ENCODE measurements around the gene PSMD13. TPM values are rescaled to one million over a fixed set of nuclear protein-coding genes. Genes with fewer than 3 reads are reported as not detected.

The PSMD13 gene
- polyA plus RNA-seq, 6 donors from 2014 or later: 193 to 258 (median 215) TPM

DNA sequence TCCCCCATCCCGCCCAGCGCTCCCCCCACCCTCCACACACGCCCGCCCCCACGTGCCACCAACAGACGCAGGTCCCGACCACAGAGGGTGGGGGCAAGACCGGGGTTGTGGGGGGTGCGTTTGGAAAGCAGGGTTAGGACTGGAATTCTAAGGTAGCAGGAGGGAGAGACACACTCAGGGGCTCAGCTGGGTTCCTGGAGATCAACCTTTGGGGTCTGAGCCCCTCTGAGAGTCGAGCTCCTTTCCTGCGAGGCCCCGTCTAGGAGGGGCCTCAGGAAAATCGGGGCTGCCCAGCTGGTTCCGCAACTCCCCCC lies 52.6 kb downstream of the PSMD13 start:
- DNase-seq: no peak
- Mint-ChIP-seq H3K4me1 (peaks cover 15 to 27% (median 27%) of the 10 kb centered on the region in 3 donors), H3K4me3 (peak overlapping the region; percentile 76 to 91 (median 84)), H3K9me3 (no peaks in the 10 kb centered on the region), H3K27me3 (peaks cover 5 to 30% (median 15%) of the 10 kb centered on the region in 3 donors), H3K36me3 (peaks cover 0 to 10% of the 10 kb centered on the region in 2 donors), H3K27ac (peak overlapping the region in 5 of 6 donors; percentile 53 to 88 (median 79))
- peak; percentile 50 to 56 for ATAC-seq (ENCODE audit: low read depth in 2 of 2)

DNA sequence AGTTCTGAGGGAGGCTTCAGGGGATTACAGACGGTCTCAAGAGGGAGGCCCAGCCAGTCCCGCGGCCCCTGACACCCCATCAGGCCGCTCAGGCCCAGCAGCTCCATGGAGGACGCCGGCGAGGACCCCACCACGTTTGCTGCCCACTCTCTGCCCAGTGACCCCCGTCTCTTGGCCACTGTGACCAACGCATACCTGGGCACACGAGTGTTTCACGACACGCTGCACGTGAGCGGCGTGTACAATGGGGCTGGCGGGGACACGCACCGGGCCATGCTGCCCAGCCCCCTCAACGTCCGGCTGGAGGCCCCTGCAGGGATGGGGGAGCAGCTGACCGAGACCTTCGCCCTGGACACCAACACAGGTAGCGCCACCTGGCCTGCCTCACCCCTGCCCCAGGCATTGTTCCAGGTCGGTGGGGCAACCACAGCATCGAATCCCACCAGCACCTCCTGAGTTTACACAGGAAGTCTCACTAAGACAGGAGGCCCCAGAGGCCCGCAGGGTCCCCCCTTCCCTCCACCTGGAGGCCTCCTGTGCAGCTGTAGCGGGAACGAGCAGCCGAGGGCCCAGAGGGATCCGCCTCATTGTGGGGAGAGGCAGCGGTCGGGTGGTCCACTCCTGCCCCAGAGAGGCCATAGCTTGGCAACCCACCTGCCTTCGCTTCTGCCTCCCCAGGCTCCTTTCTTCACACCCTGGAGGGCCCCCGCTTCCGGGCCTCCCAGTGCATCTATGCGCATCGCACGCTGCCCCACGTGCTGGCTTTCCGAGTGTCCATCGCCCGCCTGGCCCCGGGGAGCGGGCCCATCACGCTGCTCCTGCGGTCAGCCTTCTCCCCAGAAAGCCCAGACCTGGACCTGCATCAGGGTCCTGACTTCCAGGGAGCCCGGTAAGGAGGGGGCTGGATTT lies 53.2 kb downstream of the PSMD13 start:
- peaks cover 5 to 27% (median 14%) of the 10 kb centered on the region in 3 donors for H3K27me3 Mint-ChIP-seq
- H3K4me1 Mint-ChIP-seq: peaks cover 15 to 27% (median 27%) of the 10 kb centered on the region in 3 donors
- DNase-seq (no peak), ATAC-seq (ENCODE audit: low read depth in 2 of 2) (no peak)
- H3K36me3 Mint-ChIP-seq: peaks cover 0 to 10% of the 10 kb centered on the region in 2 donors
- peak overlapping the region; percentile 53 to 88 (median 78) for H3K27ac Mint-ChIP-seq
- no peaks in the 10 kb centered on the region for H3K9me3 Mint-ChIP-seq
- peak overlapping the region; percentile 76 to 91 (median 84) for H3K4me3 Mint-ChIP-seq

DNA sequence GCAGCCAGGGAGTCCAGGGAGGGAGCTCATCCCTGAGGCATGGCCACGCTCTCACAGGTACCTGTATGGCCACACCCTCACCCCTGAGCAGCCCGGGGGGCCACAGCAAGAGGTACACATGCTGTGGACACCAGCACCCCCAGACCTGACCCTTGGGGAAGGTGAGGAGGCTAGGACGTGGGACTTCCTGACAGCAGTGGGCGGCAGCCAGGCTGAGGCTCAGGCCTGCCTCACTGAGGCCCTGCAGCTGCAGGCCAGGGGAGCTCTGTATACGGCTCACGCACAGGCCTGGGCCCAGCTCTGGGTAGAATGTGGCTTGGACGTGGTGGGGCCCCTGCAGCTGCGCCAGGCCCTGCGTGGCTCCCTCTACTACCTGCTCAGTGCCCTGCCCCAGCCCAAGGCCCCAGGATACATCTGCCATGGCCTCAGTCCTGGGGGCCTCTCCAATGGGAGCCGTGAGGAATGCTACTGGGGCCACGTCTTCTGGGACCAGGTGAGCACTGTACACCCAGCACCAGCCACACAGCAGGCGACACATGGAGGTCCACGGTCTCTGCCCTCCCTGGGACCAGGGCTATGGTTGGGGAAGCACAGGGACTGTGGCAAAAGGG lies 54.0 kb downstream of the PSMD13 start:
- H3K36me3 Mint-ChIP-seq: peaks cover 0 to 10% of the 10 kb centered on the region in 2 donors
- DNase-seq: no peak
- H3K27me3 Mint-ChIP-seq: peaks cover 2 to 20% (median 8%) of the 10 kb centered on the region in 3 donors
- peak overlapping the region; percentile 33 to 89 (median 78) for H3K4me3 Mint-ChIP-seq
- H3K27ac Mint-ChIP-seq: peak overlapping the region in 4 of 6 donors; percentile 49 to 83 (median 74)
- no peaks in the 10 kb centered on the region for H3K9me3 Mint-ChIP-seq
- H3K4me1 Mint-ChIP-seq: peaks cover 15 to 27% (median 27%) of the 10 kb centered on the region in 3 donors
- ATAC-seq (ENCODE audit: low read depth in 2 of 2): no peak

- Mint-ChIP-seq H3K27me3 (peaks cover 0 to 15% (median 8%) of the 10 kb centered on the region in 3 donors), H3K36me3 (peaks cover 0 to 10% of the 10 kb centered on the region in 2 donors), H3K4me3 (peak overlapping the region in 5 of 8 donors; percentile 10 to 76 (median 32)), H3K27ac (peak overlapping the region in 1 of 6 donors; percentile 49), H3K9me3 (no peaks in the 10 kb centered on the region), H3K4me1 (peaks cover 15 to 27% (median 27%) of the 10 kb centered on the region in 3 donors)
- no peak for ATAC-seq (ENCODE audit: low read depth in 2 of 2)
- DNase-seq: no peak
Observed at GRCh38 chr11:291281-292210, 54.8 kb downstream of the PSMD13 start.

GRCh38 chr11:292211-293121 lies 55.7 kb downstream of the PSMD13 start:
- ATAC-seq (ENCODE audit: low read depth in 2 of 2) (no peak), DNase-seq (no peak)
- Mint-ChIP-seq H3K27me3 (peaks cover 0 to 7% (median 5%) of the 10 kb centered on the region in 3 donors), H3K27ac (peak overlapping the region in 1 of 6 donors; percentile 66), H3K9me3 (no peaks in the 10 kb centered on the region), H3K4me1 (peaks cover 12 to 21% (median 20%) of the 10 kb centered on the region in 3 donors), H3K4me3 (peak overlapping the region in 1 of 8 donors; percentile 47), H3K36me3 (peaks cover 0 to 10% of the 10 kb centered on the region in 2 donors)

DNA sequence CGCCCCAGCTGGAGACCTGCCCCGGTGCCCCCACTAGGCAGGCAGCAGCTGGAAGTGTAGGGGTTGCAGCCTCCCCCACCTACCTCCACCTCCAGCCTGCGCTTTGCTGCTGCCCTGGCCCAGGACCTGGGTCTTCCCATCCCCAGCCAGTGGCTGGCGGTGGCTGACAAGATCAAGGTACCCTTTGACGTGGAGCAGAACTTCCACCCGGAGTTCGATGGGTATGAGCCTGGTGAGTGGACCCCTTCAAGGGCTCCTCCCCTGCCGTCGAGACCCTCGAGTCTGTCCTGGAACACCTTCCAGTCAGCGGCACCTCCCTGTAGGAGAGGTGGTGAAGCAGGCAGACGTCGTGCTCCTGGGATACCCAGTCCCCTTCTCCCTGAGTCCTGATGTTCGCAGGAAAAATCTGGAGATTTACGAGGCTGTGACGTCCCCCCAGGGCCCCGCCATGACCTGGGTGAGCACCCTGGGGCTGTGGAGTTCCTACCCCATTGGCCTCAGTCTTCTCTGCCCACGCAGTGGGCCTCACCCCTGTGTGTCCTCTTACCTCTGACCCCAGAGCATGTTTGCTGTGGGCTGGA lies 56.6 kb downstream of the PSMD13 start:
- H3K4me1 Mint-ChIP-seq: peaks cover 8 to 20% (median 12%) of the 10 kb centered on the region in 3 donors
- peaks cover 0 to 11% (median 7%) of the 10 kb centered on the region in 3 donors for H3K27me3 Mint-ChIP-seq
- no peak for DNase-seq
- no peak for ATAC-seq (ENCODE audit: low read depth in 2 of 2)
- no peak overlapping the region for H3K27ac Mint-ChIP-seq
- peak overlapping the region in 1 of 8 donors; percentile 47 for H3K4me3 Mint-ChIP-seq
- H3K36me3 Mint-ChIP-seq: peaks cover 0 to 10% of the 10 kb centered on the region in 2 donors
- H3K9me3 Mint-ChIP-seq: no peaks in the 10 kb centered on the region

DNA sequence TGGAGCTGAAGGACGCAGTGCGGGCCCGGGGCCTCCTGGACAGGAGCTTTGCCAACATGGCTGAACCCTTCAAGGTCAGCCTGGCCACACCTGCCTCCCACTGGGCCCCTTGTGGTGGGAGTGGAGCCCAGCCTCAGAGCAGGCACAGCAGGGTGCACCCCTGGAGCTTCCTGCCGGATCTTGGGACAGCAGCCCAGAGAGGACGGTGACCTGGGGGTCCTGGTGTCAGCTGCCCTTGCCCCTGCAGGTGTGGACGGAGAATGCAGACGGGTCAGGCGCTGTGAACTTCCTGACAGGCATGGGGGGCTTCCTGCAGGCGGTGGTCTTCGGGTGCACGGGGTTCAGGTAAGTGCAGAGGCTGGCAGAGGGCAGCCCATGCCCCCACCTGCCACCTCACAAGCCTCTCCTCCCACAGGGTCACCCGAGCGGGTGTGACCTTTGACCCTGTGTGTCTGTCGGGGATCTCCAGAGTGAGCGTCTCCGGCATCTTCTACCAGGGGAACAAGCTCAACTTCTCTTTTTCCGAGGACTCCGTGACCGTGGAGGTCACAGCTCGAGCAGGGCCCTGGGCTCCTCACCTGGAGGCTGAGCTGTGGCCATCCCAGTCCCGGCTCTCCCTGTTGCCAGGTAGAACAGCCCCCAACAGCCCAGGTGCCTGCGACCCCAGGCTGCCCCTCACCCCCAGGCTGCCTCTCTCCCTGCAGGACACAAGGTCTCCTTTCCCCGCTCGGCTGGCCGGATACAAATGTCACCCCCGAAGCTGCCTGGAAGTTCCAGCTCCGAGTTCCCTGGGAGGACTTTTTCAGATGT lies 57.3 kb downstream of the PSMD13 start:
- DNase-seq (no peak), ATAC-seq (ENCODE audit: low read depth in 2 of 2) (no peak)
- no peak overlapping the region for H3K4me3 Mint-ChIP-seq
- H3K27ac Mint-ChIP-seq: no peak overlapping the region
- H3K27me3 Mint-ChIP-seq: peaks cover 0 to 11% (median 7%) of the 10 kb centered on the region in 3 donors
- peaks cover 0 to 10% of the 10 kb centered on the region in 2 donors for H3K36me3 Mint-ChIP-seq
- H3K4me1 Mint-ChIP-seq: peaks cover 8 to 20% (median 12%) of the 10 kb centered on the region in 3 donors
- H3K9me3 Mint-ChIP-seq: no peaks in the 10 kb centered on the region

DNA sequence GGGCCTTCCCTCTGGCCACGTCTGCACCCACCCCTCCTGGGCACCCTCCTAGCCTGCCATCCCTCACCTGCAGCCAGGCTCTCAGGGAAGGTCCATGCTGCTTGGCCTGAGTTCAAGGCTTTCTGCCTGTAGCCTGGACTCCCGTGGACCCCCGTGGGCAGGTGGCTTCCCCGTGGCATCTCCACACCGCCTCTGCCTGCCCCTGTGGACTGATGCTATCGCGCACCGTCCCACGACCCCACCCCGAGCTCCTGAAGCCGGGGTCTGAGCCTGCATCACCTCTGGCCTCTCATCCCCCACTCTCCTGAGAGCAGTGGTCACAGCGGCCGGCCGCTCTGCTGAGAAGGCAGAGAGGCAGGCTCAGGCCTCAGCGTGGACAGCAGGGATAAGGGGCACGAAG lies 58.0 kb downstream of the PSMD13 start:
- Mint-ChIP-seq H3K27ac (no peak overlapping the region), H3K36me3 (peaks cover 0 to 10% of the 10 kb centered on the region in 2 donors), H3K27me3 (peaks cover 0 to 11% (median 7%) of the 10 kb centered on the region in 3 donors), H3K4me1 (peaks cover 7 to 14% (median 8%) of the 10 kb centered on the region in 3 donors), H3K9me3 (no peaks in the 10 kb centered on the region), H3K4me3 (peak overlapping the region in 1 of 8 donors; percentile 29)
- ATAC-seq (ENCODE audit: low read depth in 2 of 2) (no peak), DNase-seq (no peak)

- H3K27ac Mint-ChIP-seq: no peak overlapping the region
- H3K9me3 Mint-ChIP-seq: no peaks in the 10 kb centered on the region
- H3K4me3 Mint-ChIP-seq: no peak overlapping the region
- DNase-seq (no peak), ATAC-seq (ENCODE audit: low read depth in 2 of 2) (no peak)
- H3K36me3 Mint-ChIP-seq: peaks cover 0 to 10% of the 10 kb centered on the region in 2 donors
- peaks cover 0 to 11% (median 7%) of the 10 kb centered on the region in 3 donors for H3K27me3 Mint-ChIP-seq
- H3K4me1 Mint-ChIP-seq: peaks cover 4 to 13% (median 5%) of the 10 kb centered on the region in 3 donors
Observed at GRCh38 chr11:295351-296170, 58.8 kb downstream of the PSMD13 start.

DNA sequence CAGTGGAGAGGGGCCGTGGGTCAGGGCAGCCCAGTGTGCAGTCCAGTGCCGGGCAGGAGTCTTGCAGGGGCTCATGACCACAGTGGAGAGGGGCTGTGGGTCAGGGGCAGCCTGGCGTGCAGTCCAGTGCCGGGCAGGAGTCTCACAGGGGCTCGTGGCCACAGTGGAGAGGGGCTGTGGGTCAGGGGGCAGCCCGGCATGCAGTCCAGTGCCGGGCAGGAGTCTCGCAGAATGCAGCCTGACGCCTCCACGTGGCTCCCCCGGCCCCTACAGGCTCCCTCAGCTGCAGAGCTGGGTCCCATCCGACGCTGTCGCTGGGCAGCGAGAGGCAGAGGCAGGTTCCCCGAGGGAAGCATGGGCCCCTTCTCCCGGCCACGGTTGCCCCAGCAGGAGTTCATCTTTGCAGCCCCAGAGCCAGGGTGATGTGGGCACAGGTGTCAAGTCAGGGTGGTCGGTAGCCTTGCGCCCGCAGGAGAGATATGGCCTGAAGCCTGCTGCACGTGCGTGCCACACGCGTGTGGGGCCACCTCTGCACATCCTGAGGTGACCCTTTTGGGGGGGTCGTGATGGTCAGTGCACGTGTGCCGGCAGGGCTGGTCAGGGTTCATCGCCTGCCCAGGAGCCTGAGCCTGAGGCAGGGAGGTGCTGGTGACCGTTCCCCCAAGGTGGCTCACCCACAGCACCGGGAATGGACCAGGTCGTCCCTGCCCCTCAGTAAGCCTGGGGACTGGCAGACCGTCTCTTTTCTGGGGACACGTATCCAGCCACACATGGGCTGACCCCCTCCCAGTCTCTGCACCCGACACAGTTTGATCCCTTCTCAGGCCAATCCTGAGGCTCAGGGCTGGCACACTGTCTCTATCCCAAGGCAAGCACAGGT lies 59.6 kb downstream of the PSMD13 start:
- ATAC-seq (ENCODE audit: low read depth in 2 of 2) (no peak), DNase-seq (no peak)
- no peaks in the 10 kb centered on the region for H3K9me3 Mint-ChIP-seq
- H3K4me1 Mint-ChIP-seq: peaks cover 5 to 13% (median 7%) of the 10 kb centered on the region in 3 donors
- H3K36me3 Mint-ChIP-seq: peaks cover 0 to 2% of the 10 kb centered on the region in 2 donors
- H3K27ac Mint-ChIP-seq: peak overlapping the region in 1 of 6 donors; percentile 63
- H3K27me3 Mint-ChIP-seq: peaks cover 0 to 11% (median 7%) of the 10 kb centered on the region in 3 donors
- no peak overlapping the region for H3K4me3 Mint-ChIP-seq

Measured in naive B cell (primary cell).